HUES48 (cell line): ENCODE measurements around the gene ENDOV.
"Not testable (repeated sequence)": the region's sequence is repeated elsewhere in the genome, so short reads cannot be mapped to it uniquely, and the experiment has no call there.

Experiments
- H3K27ac ChIP-seq: one replicate; pipeline ENCODE4 v1.7.0; 2013; ENCODE audit warnings: low read depth, low read length, inconsistent platforms
- H3K27me3 ChIP-seq: 2 replicates; pipeline ENCODE4 v1.6.1; 2013; ENCODE audit warnings: mild to moderate bottlenecking, low read length; ENCODE audit not compliant: control insufficient read depth, insufficient read depth
- H3K36me3 ChIP-seq: 2 replicates; pipeline ENCODE4 v1.6.1; 2013; ENCODE audit warnings: low read length; ENCODE audit not compliant: control insufficient read depth, insufficient read depth
- H3K4me1 ChIP-seq: 2 replicates; pipeline ENCODE4 v1.6.1; 2013; ENCODE audit warnings: mild to moderate bottlenecking, low read length; ENCODE audit not compliant: control insufficient read depth, insufficient read depth
- H3K4me3 ChIP-seq: 2 replicates; pipeline ENCODE4 v1.5.1; 2013; ENCODE audit warnings: mild to moderate bottlenecking, low read depth, low read length
- H3K9ac ChIP-seq: 2 replicates; pipeline ENCODE4 v1.6.1; 2013; ENCODE audit warnings: mild to moderate bottlenecking, low read depth, low read length, moderate library complexity
- H3K9me3 ChIP-seq: 2 replicates; pipeline ENCODE4 v1.6.1; 2013; ENCODE audit warnings: low read length; ENCODE audit not compliant: control insufficient read depth, insufficient read depth

The ENDOV gene

DNA sequence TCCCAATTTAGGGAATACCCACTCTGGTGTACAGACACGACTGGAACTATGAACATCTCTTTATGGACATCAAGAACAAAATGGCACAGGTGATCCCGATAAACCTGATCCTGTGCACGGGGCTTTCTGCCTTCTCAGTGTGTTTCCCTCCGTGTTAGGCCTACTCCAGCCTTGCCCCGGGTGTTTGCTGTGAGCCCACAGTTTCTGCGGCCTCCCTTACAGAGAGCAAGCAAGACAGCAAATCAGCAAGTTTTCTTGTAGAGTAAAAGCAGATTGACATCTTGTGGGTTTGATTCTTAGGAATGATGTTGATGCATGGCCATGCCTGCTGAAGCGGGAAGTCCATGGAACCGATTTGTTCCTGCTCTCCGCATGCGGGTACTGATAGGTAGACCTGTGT, 26.4 kb upstream of the ENDOV start:
- Histone ChIP-seq H3K36me3 (peaks cover 81% of the 10 kb centered on the region), H3K4me1 (peaks cover 3% of the 10 kb centered on the region; the same call in 1 of the 2 replicates)

DNA sequence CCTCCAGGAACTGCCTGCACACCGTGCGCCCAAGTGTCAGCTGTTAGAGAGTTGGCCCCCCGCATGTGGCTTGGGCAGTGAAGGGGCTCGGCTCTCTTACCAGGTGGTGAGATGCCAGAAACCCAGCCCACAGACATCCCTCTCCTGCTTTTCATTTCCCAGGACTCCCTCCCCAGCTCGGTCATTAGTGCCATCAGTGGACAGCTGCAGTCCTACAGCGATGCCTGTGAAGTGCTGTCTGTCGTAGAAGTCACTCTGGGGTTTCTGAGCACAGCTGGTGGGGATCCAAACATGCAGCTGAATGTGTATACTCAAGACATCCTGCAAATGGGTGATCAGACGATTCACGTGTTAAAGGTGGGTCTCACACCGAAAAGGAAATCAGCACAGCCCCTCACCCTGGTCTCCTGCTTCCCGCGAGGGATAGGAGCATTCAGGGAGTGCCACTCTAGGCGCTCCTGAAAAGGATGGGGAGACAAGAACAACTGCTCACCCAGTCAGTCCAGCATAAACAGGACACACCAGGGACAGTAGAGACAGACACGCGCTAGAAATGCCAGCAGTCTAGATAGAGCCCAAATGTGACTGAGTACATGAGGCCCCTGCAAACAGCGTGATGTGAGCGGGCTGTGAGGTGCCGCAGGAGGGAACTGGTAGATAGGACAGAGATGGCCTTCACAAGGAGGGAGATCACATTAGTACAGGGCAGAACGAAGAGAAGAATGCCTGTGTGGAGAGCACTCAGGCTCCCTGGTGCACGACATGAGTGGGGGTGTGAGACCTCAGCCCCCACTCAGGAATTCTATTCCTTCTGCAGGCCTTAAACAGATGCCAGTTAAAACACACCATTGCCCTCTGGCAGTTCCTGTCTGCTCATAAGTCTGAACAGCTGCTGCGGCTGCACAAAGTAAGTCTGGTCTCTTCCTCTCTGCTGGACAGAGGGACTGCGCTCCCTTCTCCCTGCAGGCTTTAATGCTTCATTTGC, 25.7 kb upstream of the ENDOV start:
- Histone ChIP-seq H3K27me3 (no peaks in the 10 kb centered on the region), H3K36me3 (peaks cover 81% of the 10 kb centered on the region), H3K4me3 (no peak overlapping the region), H3K9me3 (no peaks in the 10 kb centered on the region), H3K9ac (no peak overlapping the region), H3K27ac (no peak overlapping the region), H3K4me1 (peaks cover 3% of the 10 kb centered on the region; the same call in 1 of the 2 replicates)

More for the DNA sequence above, 26.4 kb upstream of the ENDOV start:
- Histone ChIP-seq H3K9ac (no peak overlapping the region), H3K4me3 (no peak overlapping the region), H3K9me3 (no peaks in the 10 kb centered on the region), H3K27me3 (no peaks in the 10 kb centered on the region), H3K27ac (no peak overlapping the region)

DNA sequence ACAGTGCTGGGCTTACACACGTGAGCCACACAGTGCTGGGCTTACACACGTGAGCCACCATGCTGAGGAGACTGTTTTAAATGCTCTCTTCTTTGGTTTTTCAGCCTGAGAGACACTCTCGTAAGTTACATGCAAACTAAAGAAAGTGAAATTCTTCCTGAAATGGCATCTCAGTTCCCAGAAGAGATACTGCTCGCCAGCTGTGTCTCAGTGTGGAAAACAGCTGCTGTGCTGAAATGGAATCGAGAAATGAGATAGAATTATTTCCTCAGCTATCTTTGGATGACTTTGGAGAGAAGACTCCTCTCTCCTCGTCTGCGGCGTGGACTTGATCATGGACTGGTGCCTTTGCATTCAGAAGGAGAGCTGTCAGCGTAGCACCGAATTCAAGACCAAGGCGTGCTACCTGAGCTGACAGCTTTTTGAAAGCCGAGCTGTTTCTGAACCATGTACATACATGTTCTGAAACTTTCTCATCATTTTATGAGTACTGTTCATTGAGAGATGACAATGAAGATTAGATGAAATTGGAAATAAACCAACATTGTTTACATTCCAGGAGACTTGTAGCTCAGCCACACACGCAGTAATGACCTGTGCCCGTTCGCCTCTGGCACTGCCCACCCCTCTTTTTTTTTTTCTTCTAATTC, 21.6 kb upstream of the ENDOV start:
- Histone ChIP-seq H3K9me3 (no peaks in the 10 kb centered on the region), H3K4me3 (no peak overlapping the region), H3K9ac (no peak overlapping the region), H3K27me3 (no peaks in the 10 kb centered on the region), H3K36me3 (peaks cover 47% of the 10 kb centered on the region), H3K27ac (no peak overlapping the region), H3K4me1 (peaks cover 9% of the 10 kb centered on the region)

DNA sequence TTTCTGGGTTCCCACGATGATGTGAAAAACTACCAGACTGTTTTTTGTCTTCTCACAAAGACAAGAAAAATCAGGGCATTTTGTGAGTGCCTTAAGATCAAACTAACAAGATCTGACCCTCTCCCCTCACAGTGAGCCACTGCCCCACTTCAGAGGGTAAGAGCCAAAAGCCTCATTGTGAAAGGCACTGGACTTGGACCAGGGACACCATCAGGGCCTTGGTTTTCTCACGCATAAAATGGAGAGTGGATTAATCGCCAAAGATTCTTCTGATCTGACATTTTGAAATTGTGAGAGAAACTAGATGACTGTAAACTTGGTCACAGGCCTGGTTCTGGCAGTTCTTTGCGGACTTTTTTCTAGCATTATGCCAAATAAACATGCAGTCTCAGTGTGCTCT, 21.0 kb upstream of the ENDOV start:
- peaks cover 41% of the 10 kb centered on the region for H3K36me3 ChIP-seq

DNA sequence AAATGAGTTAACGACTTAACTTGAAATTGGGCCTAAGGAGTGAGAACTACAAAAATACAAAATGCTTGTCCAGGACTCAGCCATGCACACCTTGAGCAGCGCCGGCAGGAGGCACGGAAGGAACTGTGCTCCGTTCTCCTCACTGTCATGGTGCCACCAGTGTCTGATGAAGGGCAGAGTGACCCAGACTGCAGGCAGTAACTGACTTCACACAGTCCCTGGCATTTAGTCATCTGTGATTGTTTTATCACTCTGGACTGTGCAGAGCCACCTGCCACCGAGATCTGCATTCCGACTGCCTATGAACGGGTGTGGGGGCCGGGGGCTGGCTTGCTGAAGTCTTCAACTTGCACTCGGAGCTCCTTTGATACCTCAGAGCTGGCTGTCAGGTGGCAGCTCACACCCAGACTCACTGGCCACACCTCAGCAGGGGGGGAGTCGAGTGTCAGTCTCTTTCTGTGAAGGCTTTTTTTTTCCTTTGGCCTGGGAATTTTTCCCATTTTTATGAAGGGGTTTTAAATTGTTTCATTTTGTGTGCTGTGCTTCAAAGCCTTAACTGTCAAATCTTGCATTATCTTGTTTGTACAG, 20.2 kb upstream of the ENDOV start:
- H3K4me1 ChIP-seq = peaks cover 9% of the 10 kb centered on the region
- H3K27ac ChIP-seq = no peak overlapping the region
- H3K9me3 ChIP-seq = no peaks in the 10 kb centered on the region
- H3K27me3 ChIP-seq = no peaks in the 10 kb centered on the region
- no peak overlapping the region for H3K4me3 ChIP-seq
- no peak overlapping the region for H3K9ac ChIP-seq
- peaks cover 33% of the 10 kb centered on the region for H3K36me3 ChIP-seq

More for the DNA sequence above, 21.0 kb upstream of the ENDOV start:
- Histone ChIP-seq H3K9ac (no peak overlapping the region), H3K27me3 (no peaks in the 10 kb centered on the region), H3K9me3 (no peaks in the 10 kb centered on the region), H3K4me1 (peaks cover 9% of the 10 kb centered on the region), H3K4me3 (no peak overlapping the region), H3K27ac (no peak overlapping the region)

DNA sequence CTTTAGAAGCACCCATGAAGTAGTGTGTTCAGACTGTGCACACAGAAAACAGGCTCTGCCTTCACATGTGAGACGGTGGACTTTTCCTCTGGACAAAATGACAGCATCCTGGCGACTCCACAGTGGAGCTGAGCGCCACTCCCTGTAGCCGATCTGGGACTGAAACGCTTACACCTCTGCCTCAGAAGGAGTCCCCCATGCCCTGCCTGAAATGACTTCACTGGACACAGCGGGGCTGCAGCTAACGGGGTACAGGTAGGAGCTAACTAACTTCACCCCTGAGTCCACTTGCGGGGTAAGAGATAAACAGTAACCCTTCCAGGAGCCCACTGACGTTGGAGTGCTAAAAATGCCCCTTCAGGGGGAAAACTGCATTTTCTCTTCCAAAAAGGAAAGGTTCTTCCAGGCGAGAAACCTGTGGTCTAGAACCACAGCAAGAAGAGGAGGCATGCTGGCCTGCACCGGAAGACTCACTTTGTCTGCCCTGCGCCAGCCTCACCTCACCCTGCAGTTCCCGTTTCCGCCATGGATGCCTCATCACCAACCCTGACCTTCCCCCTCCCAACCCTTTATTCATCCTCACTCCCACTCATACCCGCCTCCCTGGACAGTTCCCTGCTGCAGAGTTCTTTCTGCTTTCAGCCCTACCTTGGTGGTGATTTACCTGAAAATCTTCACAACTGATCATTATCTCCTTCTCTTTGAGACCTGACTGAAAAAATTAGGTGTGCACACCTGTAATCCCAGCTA, 19.4 kb upstream of the ENDOV start:
- peaks cover 6% of the 10 kb centered on the region; the same call in 1 of the 2 replicates for H3K4me1 ChIP-seq
- no peaks in the 10 kb centered on the region for H3K27me3 ChIP-seq
- H3K27ac ChIP-seq = no peak overlapping the region
- no peak overlapping the region for H3K4me3 ChIP-seq
- peaks cover 30% of the 10 kb centered on the region for H3K36me3 ChIP-seq
- no peaks in the 10 kb centered on the region for H3K9me3 ChIP-seq
- no peak overlapping the region for H3K9ac ChIP-seq

DNA sequence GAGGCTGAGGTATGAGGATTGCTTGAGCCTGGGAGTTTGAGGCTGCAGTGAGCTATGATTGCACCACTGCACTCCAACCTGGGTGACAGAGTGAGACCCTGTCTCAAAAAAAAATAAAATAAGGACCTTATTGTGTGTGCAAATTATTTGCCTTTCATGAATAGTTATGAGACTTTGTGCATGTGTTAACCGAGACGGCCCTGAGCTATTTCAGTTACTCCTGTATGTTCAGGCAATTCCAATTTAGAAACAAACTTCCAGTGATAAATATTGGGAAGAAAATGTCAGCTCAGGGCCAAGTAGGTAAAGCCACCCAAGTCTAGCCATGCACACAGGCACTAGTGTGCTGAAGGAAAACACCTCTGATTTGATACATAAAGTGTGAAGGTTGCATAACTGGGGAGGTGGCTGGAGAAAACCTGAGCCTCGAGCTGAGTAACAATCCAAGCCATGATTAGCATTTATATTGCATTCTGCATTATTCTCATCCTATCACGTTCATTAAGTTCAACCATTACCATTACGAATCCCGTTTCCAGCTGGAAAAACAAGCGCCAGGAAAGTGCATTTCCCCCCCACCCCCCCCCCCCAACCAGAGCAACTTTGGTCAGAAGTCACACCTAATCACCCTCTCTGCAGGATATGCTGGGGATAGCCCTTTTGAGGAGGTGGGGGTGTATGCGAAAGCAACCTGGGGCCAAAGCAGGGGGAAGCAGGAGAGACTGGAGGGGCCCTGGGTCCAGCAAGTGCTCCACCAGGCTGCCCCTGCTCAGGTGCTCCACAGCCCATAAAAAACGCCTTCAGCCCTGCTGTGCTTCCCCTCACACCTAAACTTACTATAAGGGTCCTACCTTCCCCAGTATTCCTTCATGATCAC, 18.6 kb upstream of the ENDOV start:
- peaks cover 6% of the 10 kb centered on the region; the same call in 1 of the 2 replicates for H3K4me1 ChIP-seq
- H3K27ac ChIP-seq = no peak overlapping the region
- no peaks in the 10 kb centered on the region for H3K9me3 ChIP-seq
- no peak overlapping the region for H3K4me3 ChIP-seq
- peaks cover 23% of the 10 kb centered on the region for H3K36me3 ChIP-seq
- no peak overlapping the region for H3K9ac ChIP-seq
- H3K27me3 ChIP-seq = no peaks in the 10 kb centered on the region

DNA sequence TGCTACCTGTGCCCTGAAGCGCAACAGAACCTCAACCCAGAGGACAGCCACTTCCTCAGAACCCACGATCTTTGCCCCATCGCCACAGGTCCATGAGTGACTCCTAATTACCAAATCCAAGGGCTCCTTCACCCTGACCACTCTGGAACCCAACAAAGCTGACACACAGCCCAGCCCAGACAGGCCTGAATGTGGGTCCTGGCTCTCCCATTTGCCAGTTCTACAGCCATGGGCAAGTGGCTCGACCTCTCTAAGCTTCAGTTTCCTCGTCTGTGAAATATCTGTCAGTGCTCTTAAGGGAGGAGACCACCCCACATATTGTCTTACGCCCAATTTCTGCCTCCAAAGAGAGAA, 18.0 kb upstream of the ENDOV start:
- no peaks in the 10 kb centered on the region for H3K9me3 ChIP-seq
- H3K4me3 ChIP-seq = no peak overlapping the region
- H3K9ac ChIP-seq = no peak overlapping the region
- peaks cover 18% of the 10 kb centered on the region for H3K36me3 ChIP-seq
- no peaks in the 10 kb centered on the region for H3K27me3 ChIP-seq
- H3K27ac ChIP-seq = no peak overlapping the region
- H3K4me1 ChIP-seq = peaks cover 6% of the 10 kb centered on the region; the same call in 1 of the 2 replicates

DNA sequence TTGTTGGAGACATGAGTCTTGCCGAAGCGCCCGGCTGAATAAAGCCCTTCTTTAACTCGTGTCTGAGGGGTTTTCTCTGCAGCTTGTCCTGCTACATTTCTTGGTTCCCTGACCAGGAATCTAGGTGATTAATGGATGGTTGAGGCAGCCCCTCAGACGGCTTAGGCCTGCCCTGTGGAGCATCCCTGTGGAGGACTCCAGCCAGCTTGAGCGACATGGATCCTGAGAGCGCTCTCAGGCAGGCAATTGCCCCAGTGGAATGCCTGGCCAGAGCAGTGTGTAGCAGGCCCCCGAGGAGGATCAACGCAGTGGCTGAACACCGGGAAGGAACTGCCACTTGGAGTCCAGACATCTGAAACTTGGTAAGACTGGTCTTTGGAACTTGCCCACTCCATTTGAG, 17.3 kb upstream of the ENDOV start:
- no peaks in the 10 kb centered on the region for H3K9me3 ChIP-seq
- H3K4me1 ChIP-seq = peaks cover 6% of the 10 kb centered on the region; the same call in 1 of the 2 replicates
- H3K4me3 ChIP-seq = no peak overlapping the region
- H3K27ac ChIP-seq = no peak overlapping the region
- H3K27me3 ChIP-seq = no peaks in the 10 kb centered on the region
- H3K36me3 ChIP-seq = peaks cover 17% of the 10 kb centered on the region
- H3K9ac ChIP-seq = no peak overlapping the region

DNA sequence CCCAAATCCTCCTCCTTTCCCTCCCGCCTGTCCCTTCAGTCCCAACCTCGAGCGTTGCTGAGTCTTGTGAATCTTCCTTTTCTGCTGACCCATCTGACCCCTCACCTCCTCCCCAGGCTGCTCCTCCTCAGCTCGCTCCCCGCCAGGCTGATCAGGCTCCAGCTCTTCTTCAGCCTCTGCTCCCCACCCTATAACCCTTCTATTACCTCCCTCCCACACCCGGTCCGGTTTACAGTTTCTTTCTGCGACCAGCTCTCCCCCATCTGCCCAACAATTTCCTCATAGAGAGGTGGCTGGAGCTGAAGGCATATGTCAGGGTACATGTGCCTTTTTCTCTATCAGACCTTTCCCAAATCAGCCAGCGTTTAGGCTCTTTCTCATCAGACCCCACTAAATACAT, 13.9 kb upstream of the ENDOV start:
- H3K4me3 ChIP-seq, H3K27me3 ChIP-seq, H3K4me1 ChIP-seq, H3K27ac ChIP-seq, H3K36me3 ChIP-seq, H3K9me3 ChIP-seq, H3K9ac ChIP-seq: not testable (repeated sequence)
